Measurements from ENCODE around the gene AMZ1. TPM values are rescaled to one million over a fixed set of nuclear protein-coding genes. Genes with fewer than 3 reads are reported as not detected.

Gene AMZ1
- total RNA-seq, 1 donor from 2014 or later, result 0.05 TPM

DNA sequence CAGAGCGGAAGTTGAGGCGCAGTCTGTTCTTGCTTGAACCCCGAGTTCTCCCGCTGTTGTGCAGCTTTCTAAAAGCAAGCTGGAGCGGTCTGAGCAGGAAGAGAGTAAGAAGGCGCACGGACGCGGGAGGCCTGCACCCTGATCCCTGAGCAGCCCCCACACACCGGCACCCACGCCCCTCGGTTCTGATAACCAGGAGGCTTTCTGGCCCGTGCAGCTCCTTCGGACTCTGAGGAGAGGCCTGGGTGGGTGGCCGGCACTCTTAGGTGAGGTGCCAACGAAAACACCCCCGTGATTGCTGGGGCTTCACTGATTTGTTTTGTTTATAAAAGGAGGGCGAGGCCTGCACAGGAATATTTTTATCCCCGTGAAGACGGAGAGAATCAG lies 28.9 kb downstream of the AMZ1 start:
- H3K27ac Mint-ChIP-seq (ENCODE audit: unreplicated experiment), result peak overlapping the region; percentile 24
- no peaks in the 10 kb centered on the region for H3K9me3 Mint-ChIP-seq (ENCODE audit: unreplicated experiment)
- H3K4me3 Mint-ChIP-seq (ENCODE audit: unreplicated experiment), result peak overlapping the region; percentile 76
- H3K27me3 Mint-ChIP-seq (ENCODE audit: unreplicated experiment), result peaks cover 8% of the 10 kb centered on the region
- H3K36me3 Mint-ChIP-seq (ENCODE audit: low read depth, unreplicated experiment), result peaks cover 41% of the 10 kb centered on the region
- peaks cover 17% of the 10 kb centered on the region for H3K4me1 Mint-ChIP-seq (ENCODE audit: unreplicated experiment)
- TF ChIP-seq, protein P1, sequence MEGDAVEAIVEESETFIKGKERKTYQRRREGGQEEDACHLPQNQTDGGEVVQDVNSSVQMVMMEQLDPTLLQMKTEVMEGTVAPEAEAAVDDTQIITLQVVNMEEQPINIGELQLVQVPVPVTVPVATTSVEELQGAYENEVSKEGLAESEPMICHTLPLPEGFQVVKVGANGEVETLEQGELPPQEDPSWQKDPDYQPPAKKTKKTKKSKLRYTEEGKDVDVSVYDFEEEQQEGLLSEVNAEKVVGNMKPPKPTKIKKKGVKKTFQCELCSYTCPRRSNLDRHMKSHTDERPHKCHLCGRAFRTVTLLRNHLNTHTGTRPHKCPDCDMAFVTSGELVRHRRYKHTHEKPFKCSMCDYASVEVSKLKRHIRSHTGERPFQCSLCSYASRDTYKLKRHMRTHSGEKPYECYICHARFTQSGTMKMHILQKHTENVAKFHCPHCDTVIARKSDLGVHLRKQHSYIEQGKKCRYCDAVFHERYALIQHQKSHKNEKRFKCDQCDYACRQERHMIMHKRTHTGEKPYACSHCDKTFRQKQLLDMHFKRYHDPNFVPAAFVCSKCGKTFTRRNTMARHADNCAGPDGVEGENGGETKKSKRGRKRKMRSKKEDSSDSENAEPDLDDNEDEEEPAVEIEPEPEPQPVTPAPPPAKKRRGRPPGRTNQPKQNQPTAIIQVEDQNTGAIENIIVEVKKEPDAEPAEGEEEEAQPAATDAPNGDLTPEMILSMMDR (IDR thresholded peaks at IDR 0.05; ENCODE audit: unreplicated experiment), result no peak
- no peak for DNase-seq (ENCODE audit: low spot score)

GRCh38 chr7:2717293-2718261 lies 29.6 kb downstream of the AMZ1 start:
- no peaks in the 10 kb centered on the region for H3K9me3 Mint-ChIP-seq (ENCODE audit: unreplicated experiment)
- peaks cover 17% of the 10 kb centered on the region for H3K4me1 Mint-ChIP-seq (ENCODE audit: unreplicated experiment)
- H3K27ac Mint-ChIP-seq (ENCODE audit: unreplicated experiment), result peak overlapping the region; percentile 24
- H3K4me3 Mint-ChIP-seq (ENCODE audit: unreplicated experiment), result no peak overlapping the region
- DNase-seq (ENCODE audit: low spot score), result no peak
- TF ChIP-seq, protein P1 (IDR thresholded peaks at IDR 0.05; ENCODE audit: unreplicated experiment), result no peak
- peaks cover 8% of the 10 kb centered on the region for H3K27me3 Mint-ChIP-seq (ENCODE audit: unreplicated experiment)
- H3K36me3 Mint-ChIP-seq (ENCODE audit: low read depth, unreplicated experiment), result peaks cover 41% of the 10 kb centered on the region

DNA sequence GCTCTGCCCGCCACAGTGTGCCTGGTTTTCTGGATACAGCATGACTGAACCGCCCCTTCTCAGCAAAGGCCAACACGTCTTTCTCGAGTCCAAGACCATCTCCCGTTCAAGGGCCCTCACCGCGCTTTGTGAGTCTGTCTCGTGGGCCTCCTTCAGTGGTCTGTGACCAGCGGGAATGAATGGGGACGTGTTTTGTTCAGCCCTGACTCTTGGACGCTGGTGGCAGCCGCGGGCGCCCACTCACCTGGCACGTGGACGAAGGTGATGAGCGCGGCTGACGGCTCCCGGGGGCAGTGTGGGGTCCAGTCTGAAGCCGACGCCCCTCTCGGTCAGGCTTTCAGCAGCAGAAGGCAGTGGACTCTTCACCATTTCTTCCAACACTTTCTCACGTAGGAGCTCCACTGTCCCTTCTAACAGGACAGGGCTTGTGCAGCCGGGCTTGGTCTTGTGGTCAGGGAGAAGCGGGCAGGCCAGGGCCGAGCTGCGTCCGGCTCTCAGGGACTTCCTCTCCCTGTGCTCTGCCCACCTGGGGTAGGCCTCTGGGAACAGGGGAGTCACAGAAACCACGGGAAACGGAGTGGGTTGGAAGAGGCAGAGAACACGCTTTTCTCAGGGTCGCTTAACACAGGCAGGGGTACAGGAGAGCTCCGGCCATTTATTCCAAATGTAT lies 30.4 kb downstream of the AMZ1 start:
- H3K27ac Mint-ChIP-seq (ENCODE audit: unreplicated experiment), result peak overlapping the region; percentile 10
- H3K9me3 Mint-ChIP-seq (ENCODE audit: unreplicated experiment), result no peaks in the 10 kb centered on the region
- peaks cover 8% of the 10 kb centered on the region for H3K27me3 Mint-ChIP-seq (ENCODE audit: unreplicated experiment)
- peaks cover 41% of the 10 kb centered on the region for H3K36me3 Mint-ChIP-seq (ENCODE audit: low read depth, unreplicated experiment)
- no peak for DNase-seq (ENCODE audit: low spot score)
- peaks cover 16% of the 10 kb centered on the region for H3K4me1 Mint-ChIP-seq (ENCODE audit: unreplicated experiment)
- no peak overlapping the region for H3K4me3 Mint-ChIP-seq (ENCODE audit: unreplicated experiment)
- TF ChIP-seq, protein P1 (IDR thresholded peaks at IDR 0.05; ENCODE audit: unreplicated experiment), result no peak

- DNase-seq (ENCODE audit: low spot score), result peak; percentile 68
- H3K27ac Mint-ChIP-seq (ENCODE audit: unreplicated experiment), result no peak overlapping the region
- no peaks in the 10 kb centered on the region for H3K9me3 Mint-ChIP-seq (ENCODE audit: unreplicated experiment)
- peaks cover 36% of the 10 kb centered on the region for H3K36me3 Mint-ChIP-seq (ENCODE audit: low read depth, unreplicated experiment)
- H3K4me1 Mint-ChIP-seq (ENCODE audit: unreplicated experiment), result peaks cover 10% of the 10 kb centered on the region
- peaks cover 5% of the 10 kb centered on the region for H3K27me3 Mint-ChIP-seq (ENCODE audit: unreplicated experiment)
- no peak overlapping the region for H3K4me3 Mint-ChIP-seq (ENCODE audit: unreplicated experiment)
- TF ChIP-seq, protein P1 (IDR thresholded peaks at IDR 0.05; ENCODE audit: unreplicated experiment), result peak; percentile 61
Observed at GRCh38 chr7:2719007-2719406, 31.0 kb downstream of the AMZ1 start.

Measured in endothelial cell (in vitro differentiated cells).